HG02642 (cell line): Measurements from ENCODE around the gene GOLGA3.
"Not testable (repeated sequence)": the region's sequence is repeated elsewhere in the genome, so short reads cannot be mapped to it uniquely, and the experiment has no call there.

Experiments
- ATAC-seq: cut with Tn5 transposase; IDR thresholded peaks from one replicate; pipeline ENCODE4 v1.9.1; 2021; ENCODE audit warnings: mild to moderate bottlenecking; ENCODE audit not compliant: unreplicated experiment, poor library complexity

The GOLGA3 gene

DNA sequence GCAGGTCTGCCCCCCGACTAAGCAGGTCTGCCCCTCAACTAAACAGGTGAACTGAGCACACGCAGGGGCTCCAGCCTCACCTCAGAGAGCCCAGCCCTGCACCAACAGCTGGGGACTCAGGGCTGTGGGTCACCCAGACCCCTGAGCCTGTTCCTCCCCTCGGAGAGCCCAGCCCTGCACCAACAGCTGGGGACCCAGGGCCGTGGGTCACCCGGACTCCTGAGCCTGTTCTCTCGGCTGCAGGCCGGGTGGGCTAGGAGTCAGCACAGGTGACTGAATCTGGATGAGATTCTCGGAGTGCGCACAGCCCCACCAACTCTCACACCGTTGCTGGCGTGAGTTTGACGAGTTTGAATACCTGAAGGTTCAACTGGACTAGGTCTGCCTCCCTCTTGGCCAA lies 46.7 kb downstream of the GOLGA3 start:
- ATAC-seq = no peak

DNA sequence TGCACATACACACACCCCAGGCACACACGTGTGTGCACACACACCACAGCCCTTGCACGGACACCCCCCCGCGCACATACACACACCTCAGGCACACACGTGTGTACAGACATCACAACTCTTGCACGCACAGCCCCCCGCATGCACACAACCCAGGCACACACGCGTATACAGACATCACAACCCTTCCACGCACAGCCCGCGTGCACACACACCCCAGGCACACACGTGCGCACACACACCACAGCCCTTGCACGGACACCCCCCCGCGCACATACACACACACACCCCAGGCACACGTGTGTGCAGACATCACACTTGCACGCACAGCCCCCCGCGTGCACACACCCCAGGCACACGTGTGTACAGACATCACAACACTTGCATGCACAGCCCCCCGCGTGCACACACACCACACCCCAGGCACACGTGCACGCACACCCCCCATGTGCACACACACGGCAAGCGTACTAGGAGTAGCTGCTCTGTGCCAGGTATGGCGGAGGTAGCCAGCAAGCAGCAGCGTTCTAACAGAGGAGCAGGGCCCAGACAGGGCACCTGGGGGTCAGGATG lies 48.8 kb downstream of the GOLGA3 start:
- ATAC-seq = no peak

- no peak for ATAC-seq
Observed at GRCh38 chr12:132777614-132778013, 51.1 kb downstream of the GOLGA3 start.

- no peak for ATAC-seq
Observed at GRCh38 chr12:132776816-132777568, 51.7 kb downstream of the GOLGA3 start.

- not testable (repeated sequence) for ATAC-seq
Observed at GRCh38 chr12:132776230-132776625, 52.4 kb downstream of the GOLGA3 start.

- no peak for ATAC-seq
Observed at GRCh38 chr12:132775502-132776229, 53.0 kb downstream of the GOLGA3 start.

- ATAC-seq = no peak
Observed at GRCh38 chr12:132774646-132775275, 53.9 kb downstream of the GOLGA3 start.

- no peak for ATAC-seq
Observed at GRCh38 chr12:132774159-132774558, 54.5 kb downstream of the GOLGA3 start.

- ATAC-seq = no peak
Observed at GRCh38 chr12:132773077-132773955, 55.4 kb downstream of the GOLGA3 start.

DNA sequence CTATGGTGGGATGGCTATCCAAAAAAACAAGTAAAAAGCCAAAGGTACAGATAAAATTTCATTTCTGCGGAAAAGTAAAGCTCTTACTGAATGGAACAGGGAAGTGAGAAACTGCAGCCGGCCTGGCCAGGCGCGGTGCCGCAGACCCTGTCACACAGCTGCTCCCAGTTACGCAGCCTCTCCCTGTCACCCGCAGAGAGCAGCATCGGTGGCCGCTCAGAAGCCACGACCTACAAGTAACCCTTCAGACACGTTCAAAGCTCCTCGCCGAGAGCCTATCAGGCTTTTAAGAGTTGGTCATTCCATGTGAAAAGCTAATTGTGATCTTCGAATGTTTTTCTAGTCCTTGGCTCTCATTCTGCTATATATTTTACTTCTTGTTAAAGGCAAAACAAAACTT lies 56.1 kb downstream of the GOLGA3 start:
- ATAC-seq = peak; percentile 45

- peak; percentile 52 for ATAC-seq
Observed at GRCh38 chr12:132771126-132771838, 57.4 kb downstream of the GOLGA3 start.

DNA sequence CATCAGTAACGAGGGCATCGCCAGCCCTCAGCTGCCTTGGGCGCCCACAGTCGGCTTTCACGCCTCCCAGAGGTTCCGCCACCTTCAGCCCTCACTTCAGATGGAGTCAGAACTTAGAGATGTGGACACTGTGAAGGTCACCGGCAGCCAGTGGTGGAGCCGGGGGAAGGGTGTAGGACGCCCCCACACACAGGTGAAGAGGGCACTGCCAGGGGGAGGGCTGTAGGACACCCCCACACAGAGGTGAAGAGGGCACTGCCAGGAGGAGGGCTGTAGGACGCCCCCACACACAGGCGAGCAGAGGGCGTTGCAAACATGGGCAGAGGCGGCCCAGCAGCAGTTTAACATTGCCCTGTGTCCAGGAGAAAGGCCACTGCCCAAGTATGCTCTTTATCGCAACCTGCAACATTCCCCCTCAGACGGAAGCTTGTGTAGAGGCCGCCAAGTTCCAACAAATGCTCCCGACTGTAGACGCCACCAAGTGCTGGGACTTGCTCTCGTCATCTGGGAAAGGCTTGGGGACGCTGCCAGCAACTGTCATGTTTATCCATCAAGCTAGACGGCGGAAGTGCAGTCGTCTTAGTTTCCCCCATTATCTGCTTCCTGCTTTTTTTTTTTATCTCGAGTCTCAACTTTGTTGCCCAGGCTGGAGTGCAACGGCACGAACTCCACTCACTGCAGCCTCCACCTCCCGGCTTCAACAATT lies 62.1 kb downstream of the GOLGA3 start:
- no peak for ATAC-seq

DNA sequence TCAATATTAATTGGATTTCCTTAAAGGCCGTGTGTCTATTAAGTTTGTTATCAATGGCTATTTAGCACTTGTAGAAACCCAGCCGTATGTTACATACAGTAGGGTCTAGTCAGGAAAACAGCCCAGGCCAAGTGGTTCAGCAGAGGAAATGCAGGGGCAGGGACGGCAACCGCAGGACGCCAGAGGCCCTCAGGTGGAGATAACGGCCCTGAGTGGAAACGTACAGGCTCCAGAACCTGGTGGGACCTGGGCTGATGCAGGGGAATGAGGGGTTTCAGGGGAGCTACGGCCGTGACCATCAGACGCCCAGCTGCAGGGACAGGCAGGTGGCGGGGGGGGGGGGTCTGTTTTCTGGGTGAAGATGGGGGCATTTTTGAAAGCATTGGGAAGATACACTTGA lies 63.3 kb downstream of the GOLGA3 start:
- ATAC-seq = no peak

DNA sequence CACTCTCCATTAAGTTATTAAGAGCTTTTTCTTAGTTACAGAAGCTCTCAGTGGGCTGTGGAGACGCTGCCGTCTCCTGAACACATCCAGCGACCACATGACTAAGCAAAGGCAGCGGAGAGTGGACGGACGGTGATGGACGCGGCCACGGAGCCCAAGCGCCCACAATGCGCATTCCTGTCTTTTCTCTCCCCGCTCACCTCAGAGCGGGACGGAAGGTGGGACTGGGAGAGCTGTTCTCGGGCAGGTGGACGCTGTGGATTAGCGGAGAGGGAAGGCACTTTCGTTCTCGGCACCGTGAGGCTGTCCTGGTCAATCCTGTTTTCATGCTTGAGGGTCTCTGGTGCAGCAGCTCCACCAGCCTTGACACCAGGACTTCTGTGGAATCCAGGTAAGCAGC lies 64.4 kb downstream of the GOLGA3 start:
- ATAC-seq = no peak

DNA sequence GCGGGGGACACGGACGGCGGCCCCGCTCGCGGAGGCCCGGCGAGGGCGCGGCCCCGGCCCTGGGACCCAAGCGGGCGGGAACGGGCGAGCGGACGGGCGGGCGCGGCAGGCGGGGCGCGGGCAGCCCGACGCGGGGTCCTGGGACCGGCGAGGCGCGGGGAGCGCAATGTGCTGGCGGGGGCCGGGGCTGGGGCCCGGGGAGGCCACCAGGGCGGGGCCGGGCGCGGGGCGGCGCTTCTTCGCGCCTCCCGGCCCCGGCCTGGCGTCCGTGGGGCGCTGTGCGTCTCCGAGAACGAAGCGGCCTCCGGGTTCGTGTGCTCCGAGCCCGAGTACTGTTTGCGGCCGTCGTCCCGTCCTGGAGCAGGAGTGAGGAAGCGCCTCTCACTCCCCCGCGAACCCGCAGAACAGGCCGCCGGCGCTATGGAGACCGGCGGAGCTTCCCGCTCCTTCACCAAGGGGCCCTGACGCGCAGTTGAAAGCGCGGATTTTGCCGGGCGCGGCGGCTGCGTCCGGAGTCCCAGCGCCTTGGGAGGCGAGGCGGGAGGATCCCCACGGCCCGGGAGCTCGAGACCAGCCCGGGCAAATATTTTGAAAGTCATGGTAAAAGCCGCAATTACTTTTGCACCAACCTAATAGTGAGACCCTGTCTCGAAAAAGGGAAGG lies 66.6 kb downstream of the GOLGA3 start:
- peak; percentile 79 for ATAC-seq

- peak; percentile 47 for ATAC-seq
Observed at GRCh38 chr12:132761032-132761920, 67.4 kb downstream of the GOLGA3 start, which contains the start of gene ANKLE2. Gene ANKLE2, minus strand, starts transcription at chr12:132761832. Its CDS starts 34 bp downstream, at chr12:132761798.

- ATAC-seq = no peak
Observed at GRCh38 chr12:132759359-132759758, 69.3 kb downstream of the GOLGA3 start.
